Measurements from ENCODE around the gene ATG4C.

Gene ATG4C

DNA sequence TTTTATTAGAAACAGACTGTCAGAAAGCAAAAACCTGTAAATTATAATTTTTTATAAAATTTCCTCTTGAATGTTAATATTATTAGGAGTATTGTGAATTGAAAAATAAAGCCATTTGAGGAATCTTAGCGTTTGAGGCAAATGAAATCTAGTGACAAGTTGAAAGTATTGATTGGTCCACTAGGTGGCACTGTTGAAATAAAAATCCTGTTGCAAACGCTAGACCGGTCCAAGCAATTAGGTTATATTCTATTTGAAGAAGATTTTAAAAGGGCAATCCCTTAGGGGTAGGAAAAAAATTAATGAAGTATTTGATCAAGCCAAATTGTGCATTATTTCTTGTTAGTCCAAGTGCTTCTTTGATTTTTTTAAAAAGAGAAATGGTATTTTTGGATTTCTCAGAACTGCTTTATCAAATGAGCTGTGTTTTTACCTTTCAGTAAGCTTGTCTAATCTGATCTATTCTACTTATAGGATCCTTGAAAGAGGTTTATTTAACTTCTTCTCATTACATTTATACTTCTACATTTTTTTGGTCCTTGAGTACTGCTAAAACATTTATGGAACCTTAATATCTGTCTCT lies 57.7 kb downstream of the ATG4C start:
- no peak for DNase-seq

DNA sequence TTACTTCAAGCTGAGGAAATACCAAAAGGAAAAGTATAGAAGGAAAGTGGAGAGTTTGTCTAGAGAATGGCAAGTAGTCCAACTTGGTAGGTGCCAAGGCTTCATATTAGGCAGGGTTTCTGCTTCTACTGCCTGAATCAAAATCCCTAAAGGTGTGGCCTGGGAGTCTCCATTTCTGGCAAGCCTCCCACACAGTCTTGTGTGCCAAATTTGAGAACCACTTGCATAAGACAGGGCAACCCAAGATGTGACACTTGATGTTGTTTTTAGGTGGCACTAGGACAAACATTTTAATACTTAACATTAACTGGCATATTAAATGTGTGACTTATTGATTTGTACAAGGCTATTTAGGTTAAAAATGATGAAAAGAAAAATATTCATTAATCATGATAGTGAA lies 60.1 kb downstream of the ATG4C start:
- DNase-seq, result no peak

DNA sequence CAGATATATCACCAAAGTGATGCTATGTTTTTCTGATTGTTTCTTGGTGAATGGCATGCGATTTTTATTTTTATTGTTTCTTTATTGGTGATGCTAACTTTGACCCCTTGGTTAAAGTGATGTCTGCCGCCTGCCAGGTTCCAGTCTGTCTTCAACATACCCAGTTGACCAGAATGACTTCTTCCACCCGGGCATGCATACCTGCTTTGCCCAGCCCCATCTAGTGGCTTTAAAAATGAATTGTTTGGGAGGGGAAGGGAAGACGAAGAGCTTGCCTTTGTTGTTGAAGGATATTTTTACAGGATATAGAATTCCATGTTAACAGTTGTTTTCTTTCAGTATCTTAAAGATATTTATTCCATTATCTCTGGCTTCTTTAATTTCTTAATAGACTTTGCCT lies 65.1 kb downstream of the ATG4C start:
- DNase-seq, result no peak

DNA sequence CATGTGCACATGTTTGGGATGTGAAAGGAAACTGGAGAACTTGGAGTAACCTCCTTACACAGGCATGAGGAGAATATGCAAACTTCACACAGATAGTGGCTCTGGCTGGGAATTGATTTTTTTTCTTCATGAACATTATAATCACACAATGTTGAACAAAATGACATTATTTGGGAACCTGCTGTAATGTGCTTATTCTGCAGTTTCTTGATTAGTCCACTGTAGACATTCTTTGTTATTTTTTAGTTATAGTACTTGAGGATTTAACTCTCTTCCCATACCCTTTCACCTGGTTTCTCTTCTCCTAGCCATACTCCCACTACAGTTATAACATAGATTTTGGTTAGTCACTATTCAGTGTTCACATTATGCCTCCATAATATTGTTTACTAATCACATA lies 68.3 kb downstream of the ATG4C start:
- no peak for DNase-seq

DNA sequence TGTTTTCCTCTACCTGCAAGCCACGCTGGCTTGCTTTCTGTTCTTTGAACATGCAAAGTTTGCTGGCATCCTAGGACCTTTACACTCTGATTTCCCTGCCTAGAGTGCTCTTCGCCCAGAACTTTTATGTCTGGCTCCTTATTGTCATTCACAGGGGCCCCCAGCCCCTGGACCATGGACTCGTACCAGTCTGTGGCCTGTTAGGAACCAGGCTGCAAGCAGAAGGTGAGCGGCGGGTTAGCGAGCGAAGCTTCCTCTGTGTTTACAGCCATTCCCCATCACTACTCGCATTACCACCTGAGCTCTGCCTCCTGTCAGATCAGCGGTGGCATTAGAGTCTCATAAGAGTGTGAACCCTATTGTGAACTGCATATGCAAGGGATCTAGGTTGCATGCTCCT lies 73.0 kb downstream of the ATG4C start:
- DNase-seq, result no peak

DNA sequence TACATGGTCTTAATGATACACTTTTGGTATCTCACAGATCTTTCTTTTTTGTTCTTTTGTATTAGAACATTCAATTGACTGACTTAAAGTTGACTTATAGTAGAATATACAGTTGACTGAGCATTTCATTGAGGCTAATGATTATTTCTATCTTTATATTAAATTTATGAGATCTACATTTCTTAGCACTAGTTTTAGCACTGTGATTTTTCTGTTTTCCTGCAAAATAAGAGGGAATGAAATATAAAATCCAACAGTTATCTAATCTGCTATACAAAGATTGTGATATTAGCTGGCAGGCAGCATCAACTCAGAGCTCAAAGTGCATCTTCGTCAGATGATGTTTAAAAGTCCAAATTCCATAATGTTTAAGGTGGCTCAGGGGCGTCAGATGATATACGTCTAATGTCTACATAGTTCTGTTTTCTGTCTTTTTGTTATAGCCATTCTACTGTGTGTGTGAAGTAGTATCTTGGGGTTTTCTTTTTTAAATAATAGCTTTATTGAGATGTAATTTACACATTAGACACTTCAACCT lies 85.4 kb downstream of the ATG4C start:
- DNase-seq, result no peak

DNA sequence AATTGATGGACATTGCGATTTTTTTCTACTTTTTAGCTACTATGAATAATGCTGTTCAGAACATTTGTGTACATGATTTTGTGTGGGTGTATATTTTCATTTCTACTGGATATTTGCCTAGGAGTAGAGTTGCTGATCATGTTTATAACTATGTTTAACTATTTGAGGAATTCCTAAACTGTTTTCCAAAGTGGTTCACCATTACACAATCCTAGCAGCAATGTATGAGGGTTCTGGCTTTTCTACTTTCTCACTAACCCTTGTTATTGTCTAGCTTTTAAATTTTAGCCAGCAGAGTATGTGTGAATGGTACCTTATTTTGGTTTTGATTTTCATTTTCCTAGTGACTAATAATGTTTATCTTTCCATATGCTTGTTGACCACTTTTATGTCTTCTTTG lies 86.2 kb downstream of the ATG4C start:
- DNase-seq, result no peak

DNA sequence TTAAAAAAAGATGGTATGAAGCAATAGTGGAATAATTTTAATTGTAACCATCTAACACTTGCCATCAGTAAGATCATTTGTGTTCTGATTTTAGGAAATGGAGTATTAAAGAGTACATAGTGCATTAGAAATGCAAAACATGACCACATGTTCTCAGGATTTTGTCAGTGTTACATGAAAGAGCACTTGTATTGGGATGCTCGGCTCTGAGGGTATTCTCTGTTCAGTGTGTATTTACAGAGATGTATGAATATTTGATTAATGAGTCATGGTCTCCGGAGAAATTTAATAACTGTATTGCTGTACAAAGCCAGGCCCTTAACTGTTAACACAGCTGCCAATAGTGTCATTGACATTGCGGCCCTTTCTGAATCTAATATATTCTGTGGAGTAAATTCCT lies 91.7 kb downstream of the ATG4C start:
- no peak for DNase-seq

DNA sequence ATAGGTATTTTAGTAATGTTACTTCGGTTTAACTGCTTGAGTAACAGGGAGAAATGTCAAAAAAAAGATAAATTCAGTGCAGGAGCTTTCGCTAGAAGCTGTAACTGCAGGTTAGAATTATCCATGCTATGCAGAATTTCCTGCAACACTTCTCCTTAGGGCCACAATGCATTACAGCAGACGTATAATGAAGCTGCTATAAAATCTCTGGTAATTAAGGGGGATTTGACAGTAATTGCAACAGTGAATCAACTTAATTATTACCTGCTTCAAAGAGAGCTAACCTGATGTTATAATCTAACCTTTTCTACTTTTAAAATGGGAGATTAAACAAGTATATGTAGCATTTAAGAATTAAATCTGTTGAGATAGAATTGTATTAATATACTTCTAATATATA lies 92.6 kb downstream of the ATG4C start:
- no peak for DNase-seq

DNA sequence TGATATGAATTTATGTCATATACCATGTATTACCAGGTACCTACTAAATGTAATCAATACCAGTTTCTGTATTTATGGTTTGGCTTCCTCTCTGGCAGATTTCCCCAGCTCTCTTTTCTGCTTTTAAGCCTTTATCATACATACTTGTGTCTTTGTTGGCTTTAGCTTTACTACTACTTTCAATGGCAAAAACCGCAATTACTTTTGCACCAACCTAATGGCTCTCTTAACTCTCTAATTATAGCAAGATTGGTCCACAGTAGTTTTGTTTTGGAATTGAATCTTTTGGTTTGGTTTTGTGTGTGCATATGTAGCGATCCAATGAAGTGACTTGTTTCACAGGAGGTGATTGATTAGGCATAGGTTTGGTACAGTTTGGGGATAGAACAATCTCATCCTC lies 93.6 kb downstream of the ATG4C start:
- DNase-seq, result no peak

DNA sequence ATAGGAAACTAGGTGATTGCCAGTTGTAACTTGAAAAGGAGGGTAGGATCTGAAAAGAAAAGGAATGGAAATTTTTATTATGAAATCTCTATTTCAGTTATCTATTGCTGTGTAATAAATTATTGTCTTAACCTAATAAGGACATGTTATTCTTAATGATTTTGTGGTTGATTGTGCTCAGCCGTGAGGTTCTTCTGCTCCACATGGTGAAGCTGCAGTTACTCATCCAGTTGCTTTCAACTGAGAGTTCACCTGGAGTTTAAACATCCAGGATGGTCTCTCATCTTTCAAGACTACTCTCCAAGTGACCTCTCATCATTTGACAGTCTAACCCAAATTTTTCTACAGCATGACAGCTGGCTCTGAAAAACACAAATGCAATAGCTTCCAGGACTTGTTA lies 96.0 kb downstream of the ATG4C start:
- no peak for DNase-seq

DNA sequence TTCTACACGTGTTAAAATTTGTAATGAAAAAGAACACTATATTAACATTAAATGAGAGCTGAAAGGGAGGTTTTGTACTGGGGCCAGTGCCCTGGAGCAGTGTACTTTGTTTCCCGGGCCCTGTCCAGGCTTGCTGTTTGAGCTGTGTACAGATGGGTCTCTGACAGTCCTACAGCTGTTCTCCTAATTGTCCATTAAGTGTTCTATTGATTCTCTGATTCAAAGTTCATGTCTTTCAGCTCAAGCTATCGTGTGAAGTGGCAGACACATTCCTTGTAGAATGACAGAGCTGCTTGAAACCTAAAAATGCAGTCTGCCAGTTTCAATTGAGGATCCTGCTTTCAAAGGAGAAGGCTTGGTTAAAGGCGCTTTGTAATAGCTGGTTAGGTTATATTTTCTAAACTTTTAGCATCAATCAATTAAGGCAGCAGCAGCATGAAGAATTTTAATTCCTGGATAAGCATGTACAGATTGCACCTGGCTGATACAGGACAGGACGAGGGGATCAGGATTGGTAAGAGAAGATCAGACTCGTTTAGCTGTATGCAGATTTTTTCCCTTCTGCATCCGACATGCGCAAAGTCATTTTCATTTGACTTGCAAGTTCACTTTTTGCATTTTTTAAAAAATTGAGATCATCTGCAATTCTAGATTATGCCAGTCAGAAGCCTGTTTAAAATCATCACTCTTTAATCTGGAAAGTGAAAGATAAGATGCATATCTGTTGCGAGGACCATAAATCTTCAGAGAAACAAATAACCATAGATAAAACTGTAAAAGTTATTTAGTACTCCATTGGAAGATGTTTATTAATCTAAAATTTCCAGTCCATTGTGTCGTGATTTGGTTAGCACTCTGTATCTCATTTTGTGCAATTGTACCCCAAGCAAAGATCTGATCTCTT lies 98.5 kb downstream of the ATG4C start:
- no peak for DNase-seq

DNA sequence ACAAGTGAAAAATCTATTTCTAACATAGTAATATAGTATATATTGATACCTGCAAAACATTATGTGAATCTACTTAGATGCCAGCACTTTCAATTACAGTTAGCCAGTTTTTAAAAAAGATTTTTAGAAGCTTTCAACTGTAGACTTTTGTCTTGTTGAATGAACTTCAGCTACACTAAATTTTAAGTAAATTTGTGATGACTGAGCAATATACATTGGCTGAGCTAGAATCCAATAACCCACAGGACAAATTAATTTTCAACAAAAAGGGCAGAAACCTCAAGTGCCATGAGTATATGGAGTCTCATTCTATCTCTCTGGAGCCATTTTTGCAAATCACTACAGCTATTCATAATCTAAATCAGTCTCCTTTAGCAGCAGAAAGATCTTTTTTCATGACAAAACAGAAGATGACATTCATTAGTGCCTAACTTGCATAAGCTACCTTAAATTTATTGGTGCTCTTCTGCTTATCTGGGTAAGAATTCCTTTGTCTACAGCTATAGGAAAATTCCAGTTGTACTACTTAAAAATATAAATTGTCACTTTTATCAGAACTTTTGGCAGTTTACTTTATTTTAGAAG lies 100.3 kb downstream of the ATG4C start:
- no peak for DNase-seq

DNA sequence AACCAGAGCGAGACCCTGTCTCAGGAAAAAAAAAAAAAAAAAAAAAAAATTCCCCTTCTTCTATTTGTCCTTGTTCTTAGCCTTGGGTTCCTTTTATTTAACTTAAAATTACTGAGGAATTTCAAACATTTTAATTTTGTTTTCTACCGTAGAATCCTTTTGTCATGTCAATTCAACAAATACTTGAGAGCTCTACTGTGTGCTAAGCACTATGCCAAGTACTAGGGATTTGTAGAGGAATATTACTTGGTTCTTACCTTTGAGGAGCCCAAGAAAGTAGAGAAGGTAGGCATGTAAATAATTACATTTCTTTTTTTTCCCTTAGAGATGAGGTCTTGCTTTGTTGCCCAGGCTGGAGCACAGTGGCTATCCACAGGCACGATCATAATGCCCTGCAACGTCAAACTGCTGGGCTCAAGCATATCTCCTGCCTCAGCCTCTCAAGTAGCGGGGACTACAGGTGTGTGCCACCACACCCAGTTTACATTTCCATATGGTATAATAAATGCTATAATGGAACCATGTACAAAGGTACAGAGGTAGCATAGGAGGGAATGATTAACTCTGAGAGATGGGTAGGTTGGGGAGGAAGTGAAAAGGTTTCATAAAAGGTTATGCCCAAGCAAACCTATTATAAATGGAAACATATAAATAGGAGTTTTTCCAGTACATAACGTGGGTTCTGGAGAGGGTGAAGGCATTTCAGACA lies 104.0 kb downstream of the ATG4C start:
- DNase-seq, result no peak

DNA sequence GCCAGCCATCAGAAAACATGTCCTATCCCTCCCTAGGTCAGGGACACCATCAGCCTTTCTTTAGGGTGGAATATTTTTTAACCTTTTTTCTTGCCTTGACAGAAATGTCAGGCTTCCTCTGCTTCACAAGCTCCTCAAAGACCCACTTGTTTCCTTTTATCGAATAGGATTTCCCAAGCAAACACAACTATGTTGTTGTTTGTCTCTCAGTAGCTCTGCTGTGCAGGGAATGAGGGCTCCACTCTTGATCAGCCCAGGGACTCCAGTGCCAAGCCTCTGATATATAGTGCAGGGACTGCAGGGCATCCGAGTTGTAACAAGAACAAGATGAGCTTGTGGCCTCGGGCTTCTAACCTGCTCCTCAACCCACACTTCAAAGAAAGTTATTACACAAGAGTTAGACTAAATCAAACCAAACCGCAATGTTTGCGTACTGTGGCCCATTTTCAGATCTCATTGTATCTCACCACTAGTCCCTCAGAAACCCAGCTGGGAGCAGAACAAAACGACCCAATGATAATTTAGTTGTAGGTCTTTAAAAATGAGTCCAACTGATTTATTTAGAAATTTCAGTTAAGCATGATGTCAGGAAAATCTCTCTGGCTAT lies 108.1 kb downstream of the ATG4C start:
- no peak for DNase-seq

DNA sequence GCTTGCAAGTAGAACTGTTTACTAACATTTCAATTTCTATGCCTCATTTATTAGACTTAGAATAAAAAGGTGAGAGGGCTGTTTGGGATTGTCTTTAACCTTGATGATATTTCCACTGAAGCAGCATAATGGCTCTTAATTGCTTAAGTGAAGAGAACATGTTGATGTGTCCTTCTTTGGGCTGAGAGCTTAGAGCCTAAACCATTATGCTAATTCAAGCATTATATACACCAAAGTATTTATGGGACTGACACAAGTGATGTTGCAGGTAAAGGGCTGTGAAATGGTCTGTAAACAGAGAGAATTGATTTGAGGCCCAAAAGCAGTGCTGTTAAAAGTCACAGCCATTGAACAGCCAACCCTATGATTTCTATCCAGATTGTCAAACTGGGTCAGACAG lies 113.9 kb downstream of the ATG4C start:
- DNase-seq, result no peak

DNA sequence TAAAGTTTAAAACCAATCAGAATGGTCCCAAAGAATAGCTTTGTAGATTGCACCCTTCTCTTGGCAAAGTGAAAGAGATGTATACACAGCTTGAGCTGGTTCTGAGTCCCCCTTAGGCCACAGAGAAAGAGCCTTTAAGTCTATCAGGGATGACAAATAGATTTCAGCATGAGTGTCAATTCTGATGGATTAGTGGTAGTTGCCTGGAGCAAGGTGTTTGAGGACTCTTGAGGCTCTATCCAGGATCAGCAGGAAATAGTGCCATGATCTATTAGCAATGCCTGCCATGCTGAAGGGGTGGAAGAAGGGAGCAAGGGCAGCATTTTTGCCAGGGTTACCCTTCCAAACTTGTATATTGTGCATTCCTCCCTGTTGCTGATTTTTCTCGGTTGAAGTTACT lies 116.6 kb downstream of the ATG4C start:
- no peak for DNase-seq

DNA sequence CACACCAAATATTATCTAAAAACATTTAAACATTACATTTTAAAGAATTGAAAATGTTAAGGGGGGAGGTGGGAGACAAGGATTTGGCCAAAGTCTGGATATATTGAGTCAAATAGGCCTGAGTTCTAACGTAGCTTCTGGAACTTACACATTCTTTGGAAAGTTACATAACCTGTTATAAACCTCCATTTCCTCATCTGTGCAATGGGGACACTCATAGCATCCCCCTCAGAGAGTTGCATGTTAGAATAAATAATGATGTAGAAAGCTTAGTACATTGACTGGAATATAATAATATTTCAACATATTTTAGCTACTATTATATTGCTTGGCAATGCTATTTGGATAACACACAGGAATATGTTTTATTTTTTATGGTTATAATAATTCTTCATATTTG lies 117.7 kb downstream of the ATG4C start:
- no peak for DNase-seq

DNA sequence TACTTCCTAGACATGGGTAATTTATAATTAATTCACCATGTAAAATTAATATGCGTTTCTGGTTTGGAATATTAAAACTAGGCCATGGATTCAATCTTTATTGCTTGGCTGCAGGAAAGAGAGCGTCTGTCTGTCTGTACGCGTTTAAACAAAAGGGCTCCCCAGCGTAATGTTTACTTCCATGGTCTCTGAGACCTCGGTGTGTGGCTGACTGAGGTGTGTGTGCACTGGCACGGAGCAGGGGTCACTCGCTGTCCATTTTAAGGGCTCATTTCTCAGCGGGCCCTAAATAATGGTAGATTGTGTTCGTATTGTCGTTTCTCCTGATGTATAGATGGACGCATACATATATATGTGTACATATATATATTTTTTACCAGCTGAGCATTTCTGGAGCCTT lies 119.6 kb downstream of the ATG4C start:
- no peak for DNase-seq

DNA sequence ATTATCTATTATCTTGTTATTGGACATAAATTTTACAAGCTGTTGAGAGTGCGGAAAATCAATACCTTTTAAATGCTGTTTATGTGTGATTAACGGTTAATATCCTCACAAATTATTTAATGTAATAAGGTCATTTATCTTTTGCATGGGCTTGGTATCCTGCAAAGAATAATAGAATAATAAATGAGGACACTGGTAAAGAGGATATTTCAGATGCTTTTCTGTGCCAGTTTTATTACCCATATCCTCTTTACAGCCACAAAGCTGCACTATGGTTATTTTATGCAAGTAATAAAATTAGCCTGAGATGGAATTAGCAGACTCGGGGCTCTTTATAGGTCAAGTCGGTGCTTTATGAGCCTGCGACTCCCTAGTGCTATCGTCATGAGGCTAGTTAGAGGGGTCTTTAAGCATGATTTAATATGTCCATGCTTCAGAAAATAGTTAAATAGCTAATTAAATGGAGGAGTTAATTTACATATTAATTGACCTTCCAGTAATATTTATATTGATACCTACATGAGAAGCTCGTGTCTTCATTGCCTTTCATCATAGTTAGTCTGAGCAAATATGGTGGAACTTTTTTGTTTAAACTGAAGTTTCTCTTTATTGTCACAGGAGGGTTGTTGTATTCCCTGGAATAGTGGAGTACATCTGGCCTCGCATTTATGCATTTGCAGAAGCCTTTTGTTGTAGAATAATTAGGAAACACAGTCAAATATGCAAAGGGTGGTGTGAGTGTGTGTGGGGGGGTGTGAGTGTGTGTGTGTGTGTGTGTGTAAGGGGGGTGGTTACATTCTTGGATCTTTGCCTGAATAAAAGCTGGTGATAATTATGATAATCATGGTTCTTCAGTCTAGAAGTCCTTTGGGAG lies 120.3 kb downstream of the ATG4C start:
- no peak for DNase-seq

DNA sequence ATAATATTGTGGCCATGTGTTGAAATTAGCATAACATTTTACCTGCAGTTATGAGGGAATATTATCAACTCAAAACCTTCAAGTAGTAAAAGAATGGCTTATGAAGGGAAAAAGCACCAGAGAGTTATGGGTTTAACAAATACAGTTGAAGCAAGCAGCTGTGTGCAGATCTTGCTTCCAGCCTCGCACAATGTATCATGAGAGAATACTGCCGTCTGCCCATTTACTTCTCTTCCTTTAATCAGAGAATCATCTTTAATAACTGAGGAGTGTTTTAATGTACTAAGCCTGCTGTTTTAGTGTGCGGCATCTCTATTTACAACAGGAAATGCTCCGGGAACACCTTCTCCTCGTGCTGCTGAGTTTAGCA lies 120.9 kb downstream of the ATG4C start:
- no peak for DNase-seq

DNA sequence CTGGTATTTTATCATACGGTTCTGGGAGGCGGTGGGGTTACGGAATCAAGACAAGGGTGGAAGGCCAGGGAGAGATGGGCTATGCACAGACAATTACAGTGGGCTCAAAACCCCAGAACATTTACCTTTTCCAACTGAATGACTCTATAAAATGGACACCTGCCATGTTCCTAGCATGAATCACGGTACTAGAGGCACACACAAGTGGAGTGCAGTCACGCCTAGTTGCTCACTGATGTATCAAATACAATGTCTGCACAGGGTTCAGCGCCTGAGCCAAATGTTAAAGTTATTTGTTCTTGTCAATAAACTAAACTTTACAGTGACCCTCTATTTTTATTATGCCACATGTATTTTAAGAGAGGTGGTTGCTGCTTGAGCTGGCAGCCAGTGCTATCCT lies 121.4 kb downstream of the ATG4C start:
- no peak for DNase-seq
